ENCODE results near the gene ELMOD1.

The ELMOD1 gene

DNA sequence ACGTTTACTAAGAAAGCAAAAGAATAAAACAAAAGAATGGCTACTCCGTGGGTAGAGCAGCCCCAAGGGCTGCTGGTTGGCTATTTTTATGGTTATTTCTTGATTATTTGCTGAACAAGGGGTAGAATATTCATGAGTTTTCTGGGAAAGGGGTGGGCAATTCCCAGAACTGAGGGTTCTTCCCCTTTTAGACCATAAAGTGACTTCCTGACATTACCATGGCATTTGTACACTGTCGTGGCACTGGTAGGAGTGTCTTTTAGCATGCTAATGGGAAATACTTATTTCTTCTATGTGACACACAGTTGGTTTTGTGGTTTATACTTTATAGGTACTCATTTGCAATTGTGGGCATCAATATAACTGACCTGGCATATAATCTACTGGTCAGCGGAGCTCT lies 64.7 kb downstream of the ELMOD1 start:
- Histone ChIP-seq H3K4me1 (ENCODE audit: control insufficient read depth in 1 of 2, insufficient read depth in 2 of 2, low read length in 2 of 2) (no peaks in the 10 kb centered on the region), H3K4me3 (ENCODE audit: low read depth in 1 of 2, low read length in 2 of 2) (no peak overlapping the region), H3K27ac (ENCODE audit: low read length) (no peak overlapping the region), H3K36me3 (ENCODE audit: control insufficient read depth in 1 of 2, insufficient read depth in 2 of 2, low read length in 2 of 2) (no peaks in the 10 kb centered on the region), H3K9me3 (ENCODE audit: control insufficient read depth in 1 of 2, low read length in 2 of 2) (no peaks in the 10 kb centered on the region), H3K27me3 (ENCODE audit: low read depth, low read length) (no peaks in the 10 kb centered on the region)

DNA sequence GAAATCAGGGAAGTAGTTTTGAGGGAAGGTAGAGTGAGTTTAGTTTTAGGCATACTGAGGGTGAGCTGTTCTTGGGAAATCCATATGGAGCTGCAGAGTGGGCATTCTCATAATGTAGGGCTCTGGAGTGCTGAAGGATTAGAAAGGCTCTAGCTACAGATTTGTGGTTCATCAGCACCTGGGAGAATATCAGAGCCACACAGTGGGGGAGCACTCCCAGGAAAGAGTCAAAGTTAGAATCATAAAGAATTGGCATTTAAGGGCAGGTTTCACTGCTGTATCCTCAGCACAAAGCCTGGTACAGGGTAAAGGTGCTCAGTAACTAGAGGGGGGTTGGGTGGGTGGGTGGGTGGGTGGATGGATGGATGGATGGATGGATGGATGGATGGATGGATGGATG lies 68.4 kb downstream of the ELMOD1 start:
- no peak overlapping the region for H3K4me3 ChIP-seq (ENCODE audit: low read depth in 1 of 2, low read length in 2 of 2)
- H3K9me3 ChIP-seq (ENCODE audit: control insufficient read depth in 1 of 2, low read length in 2 of 2), result no peaks in the 10 kb centered on the region
- no peaks in the 10 kb centered on the region for H3K4me1 ChIP-seq (ENCODE audit: control insufficient read depth in 1 of 2, insufficient read depth in 2 of 2, low read length in 2 of 2)
- no peak overlapping the region for H3K27ac ChIP-seq (ENCODE audit: low read length)
- H3K36me3 ChIP-seq (ENCODE audit: control insufficient read depth in 1 of 2, insufficient read depth in 2 of 2, low read length in 2 of 2), result no peaks in the 10 kb centered on the region
- H3K27me3 ChIP-seq (ENCODE audit: low read depth, low read length), result no peaks in the 10 kb centered on the region

DNA sequence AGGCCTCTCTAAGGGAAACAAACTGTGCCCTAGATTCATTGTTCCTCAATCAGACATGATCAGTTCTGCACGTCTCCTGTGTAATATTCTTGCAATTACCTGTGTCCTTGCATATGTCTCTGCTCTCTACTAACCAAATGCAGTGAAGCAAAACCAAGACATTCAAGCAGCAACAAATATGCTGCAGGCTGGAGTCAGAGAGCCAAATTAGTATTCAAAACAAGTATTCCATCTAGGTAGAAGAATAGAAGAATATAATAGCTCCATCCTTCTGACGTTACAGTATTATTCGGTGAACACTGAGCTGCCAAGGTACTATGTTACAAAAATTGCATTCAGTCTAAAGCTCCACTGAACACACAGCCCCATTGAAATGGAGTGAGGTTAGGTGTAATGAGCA lies 69.1 kb downstream of the ELMOD1 start:
- no peaks in the 10 kb centered on the region for H3K4me1 ChIP-seq (ENCODE audit: control insufficient read depth in 1 of 2, insufficient read depth in 2 of 2, low read length in 2 of 2)
- H3K27me3 ChIP-seq (ENCODE audit: low read depth, low read length), result no peaks in the 10 kb centered on the region
- no peak overlapping the region for H3K4me3 ChIP-seq (ENCODE audit: low read depth in 1 of 2, low read length in 2 of 2)
- no peaks in the 10 kb centered on the region for H3K36me3 ChIP-seq (ENCODE audit: control insufficient read depth in 1 of 2, insufficient read depth in 2 of 2, low read length in 2 of 2)
- H3K9me3 ChIP-seq (ENCODE audit: control insufficient read depth in 1 of 2, low read length in 2 of 2), result no peaks in the 10 kb centered on the region
- H3K27ac ChIP-seq (ENCODE audit: low read length), result no peak overlapping the region

DNA sequence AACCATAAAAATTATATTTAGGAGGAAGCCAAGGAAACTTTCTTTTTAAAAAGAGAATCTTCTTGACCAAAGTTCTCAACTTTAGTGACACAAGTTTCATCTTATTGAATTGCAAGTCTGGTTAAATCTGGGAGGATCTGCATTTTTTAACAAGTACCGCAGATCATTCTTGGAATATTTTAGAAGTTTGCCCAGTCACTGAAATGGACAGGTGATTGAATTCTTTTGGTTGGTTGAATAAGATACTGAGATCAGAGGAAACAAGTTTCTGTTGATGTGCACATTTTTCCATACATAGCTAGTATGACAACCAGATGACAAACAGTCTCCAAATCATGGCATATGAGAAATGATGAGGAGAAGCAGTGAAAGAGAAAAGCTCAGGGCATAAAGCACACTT lies 70.7 kb downstream of the ELMOD1 start:
- no peaks in the 10 kb centered on the region for H3K27me3 ChIP-seq (ENCODE audit: low read depth, low read length)
- no peaks in the 10 kb centered on the region for H3K36me3 ChIP-seq (ENCODE audit: control insufficient read depth in 1 of 2, insufficient read depth in 2 of 2, low read length in 2 of 2)
- H3K4me3 ChIP-seq (ENCODE audit: low read depth in 1 of 2, low read length in 2 of 2), result no peak overlapping the region
- no peak overlapping the region for H3K27ac ChIP-seq (ENCODE audit: low read length)
- H3K9me3 ChIP-seq (ENCODE audit: control insufficient read depth in 1 of 2, low read length in 2 of 2), result no peaks in the 10 kb centered on the region
- no peaks in the 10 kb centered on the region for H3K4me1 ChIP-seq (ENCODE audit: control insufficient read depth in 1 of 2, insufficient read depth in 2 of 2, low read length in 2 of 2)

DNA sequence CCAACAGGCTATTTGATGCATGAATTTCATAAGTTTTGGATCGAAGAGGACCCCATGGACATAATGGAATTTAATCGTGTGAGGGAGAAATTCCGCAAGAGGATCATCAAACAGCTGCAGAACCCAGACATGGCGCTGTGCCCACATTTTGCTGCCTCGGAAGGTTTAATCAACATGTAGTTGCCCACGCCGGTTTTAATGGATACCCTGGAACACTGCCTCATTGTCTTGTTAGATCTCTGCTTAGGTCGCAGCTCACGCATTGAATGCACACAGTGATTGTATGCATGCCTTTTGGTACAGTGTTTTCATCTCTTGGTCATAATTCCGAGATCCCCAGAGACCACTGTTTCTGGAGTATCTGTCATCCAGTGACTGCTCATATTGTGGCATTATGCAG lies 74.1 kb downstream of the ELMOD1 start:
- no peak overlapping the region for H3K4me3 ChIP-seq (ENCODE audit: low read depth in 1 of 2, low read length in 2 of 2)
- no peaks in the 10 kb centered on the region for H3K27me3 ChIP-seq (ENCODE audit: low read depth, low read length)
- no peaks in the 10 kb centered on the region for H3K9me3 ChIP-seq (ENCODE audit: control insufficient read depth in 1 of 2, low read length in 2 of 2)
- H3K36me3 ChIP-seq (ENCODE audit: control insufficient read depth in 1 of 2, insufficient read depth in 2 of 2, low read length in 2 of 2), result no peaks in the 10 kb centered on the region
- no peak overlapping the region for H3K27ac ChIP-seq (ENCODE audit: low read length)
- no peaks in the 10 kb centered on the region for H3K4me1 ChIP-seq (ENCODE audit: control insufficient read depth in 1 of 2, insufficient read depth in 2 of 2, low read length in 2 of 2)

DNA sequence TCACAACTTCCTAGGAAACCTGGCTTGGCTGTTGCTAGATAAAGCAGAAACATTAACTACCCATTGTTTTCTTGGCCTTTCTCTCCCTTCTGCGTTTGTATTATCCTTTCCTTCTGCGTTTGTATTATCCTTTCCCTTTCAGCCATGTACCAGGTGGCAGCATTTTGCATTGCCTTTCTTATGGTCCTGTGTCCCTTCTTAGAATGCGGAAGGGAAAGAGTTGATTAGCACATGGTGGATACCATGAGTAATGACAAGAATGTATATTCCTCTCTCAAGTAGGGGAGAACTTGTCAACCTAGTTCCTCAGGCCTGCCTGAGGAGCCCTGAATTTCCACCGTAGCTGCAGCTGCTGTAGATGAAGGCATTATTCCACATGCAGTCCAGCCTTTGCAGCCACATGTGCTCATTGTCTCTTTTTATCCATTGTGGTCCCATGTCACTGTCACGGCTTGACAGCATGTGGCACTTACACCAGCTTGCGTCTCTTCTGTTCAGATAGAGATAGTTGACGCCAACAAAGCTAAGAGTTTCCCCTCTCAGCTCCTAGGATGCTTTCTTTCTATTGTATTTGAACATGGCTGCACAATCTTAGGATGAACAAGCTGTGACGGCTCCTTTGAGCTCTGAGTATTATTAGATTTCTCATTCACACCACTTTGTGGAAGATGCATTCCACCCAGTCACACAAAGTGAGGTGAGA lies 76.1 kb downstream of the ELMOD1 start:
- H3K9me3 ChIP-seq (ENCODE audit: control insufficient read depth in 1 of 2, low read length in 2 of 2), result no peaks in the 10 kb centered on the region
- no peaks in the 10 kb centered on the region for H3K36me3 ChIP-seq (ENCODE audit: control insufficient read depth in 1 of 2, insufficient read depth in 2 of 2, low read length in 2 of 2)
- no peak overlapping the region for H3K27ac ChIP-seq (ENCODE audit: low read length)
- H3K27me3 ChIP-seq (ENCODE audit: low read depth, low read length), result no peaks in the 10 kb centered on the region
- no peak overlapping the region for H3K4me3 ChIP-seq (ENCODE audit: low read depth in 1 of 2, low read length in 2 of 2)
- no peaks in the 10 kb centered on the region for H3K4me1 ChIP-seq (ENCODE audit: control insufficient read depth in 1 of 2, insufficient read depth in 2 of 2, low read length in 2 of 2)

DNA sequence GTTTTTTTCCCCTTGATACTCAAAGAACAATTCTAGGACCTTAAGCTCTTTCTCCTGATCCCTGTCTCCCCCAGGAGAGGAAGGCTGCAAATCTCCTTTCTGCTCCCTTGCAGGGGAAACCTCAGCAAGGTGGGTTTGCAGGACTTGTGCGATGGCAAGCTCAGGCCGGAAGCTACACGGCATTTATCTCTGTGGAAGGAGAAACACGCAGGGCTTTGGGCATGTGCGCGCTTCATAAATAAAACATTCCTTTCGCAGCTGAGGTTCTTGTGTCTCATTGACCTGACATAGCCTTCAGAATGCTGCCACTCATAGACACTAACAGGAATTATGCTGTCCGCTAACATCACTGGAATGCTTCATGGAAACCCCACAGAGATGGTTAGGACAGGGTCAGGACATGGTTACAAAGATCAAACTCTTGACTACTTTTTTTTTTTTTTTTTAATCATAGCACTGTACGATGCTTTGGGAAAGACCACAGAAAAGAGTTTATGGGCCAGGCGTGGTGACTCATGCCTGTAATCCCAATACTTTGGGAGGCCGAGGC lies 78.3 kb downstream of the ELMOD1 start:
- no peak overlapping the region for H3K4me3 ChIP-seq (ENCODE audit: low read depth in 1 of 2, low read length in 2 of 2)
- H3K27me3 ChIP-seq (ENCODE audit: low read depth, low read length), result no peaks in the 10 kb centered on the region
- no peaks in the 10 kb centered on the region for H3K9me3 ChIP-seq (ENCODE audit: control insufficient read depth in 1 of 2, low read length in 2 of 2)
- no peaks in the 10 kb centered on the region for H3K36me3 ChIP-seq (ENCODE audit: control insufficient read depth in 1 of 2, insufficient read depth in 2 of 2, low read length in 2 of 2)
- H3K4me1 ChIP-seq (ENCODE audit: control insufficient read depth in 1 of 2, insufficient read depth in 2 of 2, low read length in 2 of 2), result no peaks in the 10 kb centered on the region
- H3K27ac ChIP-seq (ENCODE audit: low read length), result no peak overlapping the region

DNA sequence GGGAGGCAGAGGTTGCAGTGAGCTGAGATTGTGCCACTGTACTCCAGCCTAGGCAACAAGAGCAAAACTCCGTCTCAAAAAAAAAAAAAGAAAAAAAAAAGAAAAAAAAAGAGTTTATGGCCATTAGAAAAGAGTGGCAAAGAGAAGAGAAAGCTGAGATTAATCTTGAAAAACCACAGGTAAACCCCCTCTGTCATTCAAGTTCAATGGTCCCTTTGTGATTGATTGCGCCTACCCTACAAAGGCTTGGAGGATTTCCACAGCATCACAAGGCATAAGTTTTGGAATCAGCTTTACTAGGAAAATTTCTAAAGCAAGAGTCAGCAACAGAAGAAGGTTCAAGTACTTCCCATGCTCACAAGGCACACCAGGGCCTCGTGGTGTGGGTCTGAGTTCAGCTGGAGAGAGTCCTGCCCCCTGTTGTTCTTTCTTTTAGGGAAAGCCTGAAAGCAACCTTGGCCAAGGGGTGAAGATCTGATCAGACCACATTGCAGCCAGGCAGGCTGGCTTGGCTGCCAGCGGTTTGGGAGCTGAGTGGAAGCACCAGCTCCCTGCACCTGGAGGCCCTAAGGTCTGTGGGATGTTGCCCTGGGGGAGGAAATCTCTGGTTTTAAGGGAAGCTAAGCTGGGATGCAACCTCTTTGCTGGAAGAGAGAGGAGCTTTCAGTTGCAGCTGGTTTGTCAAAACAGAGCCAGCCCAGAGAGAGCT lies 79.1 kb downstream of the ELMOD1 start:
- Histone ChIP-seq H3K27ac (ENCODE audit: low read length) (no peak overlapping the region), H3K36me3 (ENCODE audit: control insufficient read depth in 1 of 2, insufficient read depth in 2 of 2, low read length in 2 of 2) (no peaks in the 10 kb centered on the region), H3K27me3 (ENCODE audit: low read depth, low read length) (no peaks in the 10 kb centered on the region), H3K9me3 (ENCODE audit: control insufficient read depth in 1 of 2, low read length in 2 of 2) (no peaks in the 10 kb centered on the region), H3K4me1 (ENCODE audit: control insufficient read depth in 1 of 2, insufficient read depth in 2 of 2, low read length in 2 of 2) (no peaks in the 10 kb centered on the region), H3K4me3 (ENCODE audit: low read depth in 1 of 2, low read length in 2 of 2) (no peak overlapping the region)

DNA sequence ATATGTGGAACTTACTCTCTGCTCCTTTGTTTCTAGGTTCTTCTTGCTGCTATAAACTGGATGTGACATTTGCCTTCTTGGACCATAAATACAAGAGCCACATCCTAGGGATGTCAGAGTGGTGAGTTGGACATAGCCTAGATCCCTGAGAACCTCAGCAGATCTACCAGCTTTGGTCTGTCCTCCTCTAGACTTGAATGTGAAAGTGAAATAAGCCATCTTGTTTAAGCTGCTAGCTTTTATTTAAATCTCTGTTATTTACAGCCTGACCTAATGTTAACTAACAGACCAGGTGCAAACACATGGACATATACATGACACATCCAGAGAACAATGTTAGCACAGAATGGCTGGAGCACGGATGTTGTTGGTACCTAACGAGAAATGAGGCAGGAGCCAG lies 85.0 kb downstream of the ELMOD1 start:
- Histone ChIP-seq H3K27me3 (ENCODE audit: low read depth, low read length) (no peaks in the 10 kb centered on the region), H3K27ac (ENCODE audit: low read length) (no peak overlapping the region), H3K36me3 (ENCODE audit: control insufficient read depth in 1 of 2, insufficient read depth in 2 of 2, low read length in 2 of 2) (no peaks in the 10 kb centered on the region), H3K4me3 (ENCODE audit: low read depth in 1 of 2, low read length in 2 of 2) (no peak overlapping the region), H3K9me3 (ENCODE audit: control insufficient read depth in 1 of 2, low read length in 2 of 2) (no peaks in the 10 kb centered on the region), H3K4me1 (ENCODE audit: control insufficient read depth in 1 of 2, insufficient read depth in 2 of 2, low read length in 2 of 2) (no peaks in the 10 kb centered on the region)

DNA sequence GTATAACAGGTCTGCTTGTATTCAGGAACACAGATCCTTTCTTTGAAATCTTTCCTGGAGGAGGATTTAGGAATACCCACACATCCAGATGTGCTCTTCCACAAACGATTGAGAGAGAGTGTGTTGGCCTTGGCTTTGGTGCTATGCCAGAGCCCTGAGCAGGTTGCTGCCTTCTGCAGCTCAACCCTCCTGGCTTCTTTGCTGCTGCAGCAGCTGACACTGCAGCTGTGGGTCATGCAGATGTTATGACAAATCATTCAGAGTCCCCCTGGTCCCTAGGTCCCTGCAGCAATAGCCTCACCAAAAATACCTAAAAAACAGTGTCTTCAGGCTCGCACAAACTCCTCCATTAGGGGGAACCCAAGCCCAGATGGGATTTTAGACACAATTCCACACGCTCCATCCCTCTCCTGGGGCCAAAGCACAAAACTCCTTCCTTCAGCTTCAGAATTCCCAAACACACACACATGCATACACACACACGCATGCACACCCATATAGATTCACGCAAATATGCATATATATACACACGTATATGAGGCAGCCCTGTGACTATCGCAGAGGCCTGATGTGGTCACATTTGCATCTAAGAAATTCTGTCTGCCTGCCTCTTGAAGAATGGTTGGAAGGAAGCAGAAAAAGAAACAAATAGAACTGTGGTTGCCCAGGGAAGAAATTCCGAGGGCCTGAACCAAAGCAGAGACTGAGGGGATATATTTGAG lies 85.5 kb downstream of the ELMOD1 start:
- H3K27me3 ChIP-seq (ENCODE audit: low read depth, low read length), result no peaks in the 10 kb centered on the region
- H3K36me3 ChIP-seq (ENCODE audit: control insufficient read depth in 1 of 2, insufficient read depth in 2 of 2, low read length in 2 of 2), result no peaks in the 10 kb centered on the region
- no peak overlapping the region for H3K27ac ChIP-seq (ENCODE audit: low read length)
- H3K4me1 ChIP-seq (ENCODE audit: control insufficient read depth in 1 of 2, insufficient read depth in 2 of 2, low read length in 2 of 2), result no peaks in the 10 kb centered on the region
- no peak overlapping the region for H3K4me3 ChIP-seq (ENCODE audit: low read depth in 1 of 2, low read length in 2 of 2)
- no peaks in the 10 kb centered on the region for H3K9me3 ChIP-seq (ENCODE audit: control insufficient read depth in 1 of 2, low read length in 2 of 2)

DNA sequence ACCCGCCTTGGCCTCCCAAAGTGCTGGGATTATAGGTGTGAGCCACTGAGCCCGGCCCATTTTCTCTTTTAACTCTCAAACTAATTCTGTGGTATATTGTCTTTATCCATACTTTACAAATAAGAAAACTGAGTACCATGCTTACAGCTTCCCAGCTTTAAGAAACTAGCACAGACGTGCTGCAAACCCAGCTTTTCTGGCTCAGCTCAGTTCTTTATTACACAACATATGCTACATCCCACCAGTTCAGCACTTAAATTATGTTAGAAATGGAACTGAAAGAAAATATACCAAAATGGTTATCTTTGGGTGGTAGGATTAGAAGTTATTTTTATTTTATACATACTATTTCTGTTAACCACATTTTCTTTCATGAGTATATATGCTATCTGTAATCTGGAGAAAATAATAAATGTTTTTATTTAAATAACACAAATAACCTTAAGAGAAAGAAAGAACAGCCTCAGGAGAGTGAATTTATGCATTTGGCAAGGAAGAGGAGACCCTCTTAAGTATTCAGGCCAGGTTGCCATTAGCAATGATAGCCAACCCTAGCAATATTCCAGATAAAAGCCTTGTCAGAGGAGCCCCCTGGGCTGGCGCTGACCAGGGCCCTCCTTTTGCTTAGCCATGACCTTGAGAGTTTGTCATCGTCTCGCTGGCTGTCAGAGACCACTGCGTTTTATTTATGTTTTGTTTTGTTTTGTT lies 87.1 kb downstream of the ELMOD1 start:
- Histone ChIP-seq H3K4me3 (ENCODE audit: low read depth in 1 of 2, low read length in 2 of 2) (no peak overlapping the region), H3K27me3 (ENCODE audit: low read depth, low read length) (no peaks in the 10 kb centered on the region)

More for the DNA sequence above, 87.1 kb downstream of the ELMOD1 start:
- H3K9me3 ChIP-seq (ENCODE audit: control insufficient read depth in 1 of 2, low read length in 2 of 2), result no peaks in the 10 kb centered on the region
- H3K36me3 ChIP-seq (ENCODE audit: control insufficient read depth in 1 of 2, insufficient read depth in 2 of 2, low read length in 2 of 2), result no peaks in the 10 kb centered on the region
- no peaks in the 10 kb centered on the region for H3K4me1 ChIP-seq (ENCODE audit: control insufficient read depth in 1 of 2, insufficient read depth in 2 of 2, low read length in 2 of 2)
- no peak overlapping the region for H3K27ac ChIP-seq (ENCODE audit: low read length)

All from muscle layer of duodenum (tissue), 2 donors.